PC-9 (cell line): ENCODE results near the gene CA12.

Experiments
- EZH2 ChIP-seq: fragments of 200-600 bp; sonication (generic); IDR thresholded peaks from 2 replicates; pipeline ENCODE4 v1.8.0; 2017; ENCODE audit warnings: antibody characterized with exemption, low read depth
- TF ChIP-seq, protein P1 (sequence below): fragments of 200-600 bp; sonication (generic); conservative IDR thresholded peaks from 2 replicates; pipeline ENCODE4 v1.6.1; 2017; ENCODE audit warnings: mixed run types, antibody characterized with exemption, mild to moderate bottlenecking, moderate library complexity

DNA sequence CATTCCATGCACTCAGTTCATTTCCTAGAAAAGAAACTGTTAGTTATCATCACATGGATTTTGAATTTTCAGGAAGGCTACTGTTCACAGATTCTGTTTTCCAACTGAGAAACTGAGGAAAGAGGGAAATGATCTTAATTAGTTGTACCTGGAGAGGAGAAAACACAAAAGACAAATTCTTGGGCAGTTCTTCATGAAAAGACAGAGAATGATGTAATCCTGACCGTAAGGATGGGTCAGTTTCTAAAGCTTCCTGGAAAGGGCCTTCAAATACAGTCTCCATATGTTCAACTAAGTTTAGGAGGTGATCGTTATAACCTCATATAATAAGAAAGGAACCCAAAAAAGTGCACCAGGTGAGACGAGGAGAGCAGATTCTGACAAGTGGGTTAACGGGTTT lies 44.6 kb downstream of the CA12 start:
- TF ChIP-seq EZH2: no peak
- TF ChIP-seq, protein P1, sequence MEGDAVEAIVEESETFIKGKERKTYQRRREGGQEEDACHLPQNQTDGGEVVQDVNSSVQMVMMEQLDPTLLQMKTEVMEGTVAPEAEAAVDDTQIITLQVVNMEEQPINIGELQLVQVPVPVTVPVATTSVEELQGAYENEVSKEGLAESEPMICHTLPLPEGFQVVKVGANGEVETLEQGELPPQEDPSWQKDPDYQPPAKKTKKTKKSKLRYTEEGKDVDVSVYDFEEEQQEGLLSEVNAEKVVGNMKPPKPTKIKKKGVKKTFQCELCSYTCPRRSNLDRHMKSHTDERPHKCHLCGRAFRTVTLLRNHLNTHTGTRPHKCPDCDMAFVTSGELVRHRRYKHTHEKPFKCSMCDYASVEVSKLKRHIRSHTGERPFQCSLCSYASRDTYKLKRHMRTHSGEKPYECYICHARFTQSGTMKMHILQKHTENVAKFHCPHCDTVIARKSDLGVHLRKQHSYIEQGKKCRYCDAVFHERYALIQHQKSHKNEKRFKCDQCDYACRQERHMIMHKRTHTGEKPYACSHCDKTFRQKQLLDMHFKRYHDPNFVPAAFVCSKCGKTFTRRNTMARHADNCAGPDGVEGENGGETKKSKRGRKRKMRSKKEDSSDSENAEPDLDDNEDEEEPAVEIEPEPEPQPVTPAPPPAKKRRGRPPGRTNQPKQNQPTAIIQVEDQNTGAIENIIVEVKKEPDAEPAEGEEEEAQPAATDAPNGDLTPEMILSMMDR: no peak
